Colonic mucosa (tissue), 4 donors: ENCODE results near the gene CEP89. TPM values are rescaled to one million over a fixed set of nuclear protein-coding genes. Genes with fewer than 3 reads are reported as not detected.
"Not testable (repeated sequence)": the region's sequence is repeated elsewhere in the genome, so short reads cannot be mapped to it uniquely, and the experiment has no call there.

Experiments
- DNase-seq: peaks from one replicate; pipeline ENCODE4 v3.0.0-alpha.2; 2020
- H3K27ac ChIP-seq: fragments of 200-600 bp; one replicate; pipeline ENCODE4 v1.8.0; 2021
- H3K27me3 ChIP-seq: fragments of 200-600 bp; one replicate; pipeline ENCODE4 v1.8.0; 2021
- H3K36me3 ChIP-seq: fragments of 200-600 bp; one replicate; pipeline ENCODE4 v1.8.0; 2021
- H3K4me1 ChIP-seq: fragments of 200-600 bp; one replicate; pipeline ENCODE4 v1.8.0; 2021; ENCODE audit warnings: mild to moderate bottlenecking
- H3K4me3 ChIP-seq: fragments of 200-600 bp; one replicate; pipeline ENCODE4 v1.8.0; 2021
- H3K9ac ChIP-seq, 2 donors: one replicate each; pipeline ENCODE4 v1.7.0; 2013; ENCODE audit warnings: control low read depth in 2 of 2, low read depth in 2 of 2, low read length in 2 of 2
- H3K9me3 ChIP-seq: fragments of 200-600 bp; one replicate; pipeline ENCODE4 v1.8.0; 2021
- CTCF ChIP-seq: fragments of 200-600 bp; IDR thresholded peaks from one replicate; pipeline ENCODE4 v1.8.0; 2022; ENCODE audit warnings: antibody characterized with exemption, mild to moderate bottlenecking
- intact Hi-C: fragments of 100-400 bp; cut with DNase I; formaldehyde crosslinking; loops from one replicate; pipeline ENCODE4 v1.14.1; 2022
- total RNA-seq, 2 donors: library from RNA; stranded (reverse); fragmentation: NEBNext Ultra II Directional in 1 of 2; extraction: Animal tissue kit (Norgen Biotek cat#: 25700) in 1 of 2; gene quantifications; one replicate each; pipeline ENCODE4 v1.2.1, GENCODE V29; 2021
- donor health status: healthy.
- donor health status: DM: no; HTN: no; CAD: no.
- donor health status: DM: no; HTN: no; CAD: no.

Gene CEP89
- 10 to 100 TPM; 15.3 to 16.6 TPM for total RNA-seq

- no peaks in the 10 kb centered on the region for H3K36me3 ChIP-seq
- H3K27me3 ChIP-seq: no peaks in the 10 kb centered on the region
- DNase-seq: peak; percentile 99
- H3K4me1 ChIP-seq: peaks cover 3% of the 10 kb centered on the region
- peak within 1 kb of the TSS; percentile 71 for H3K4me3 ChIP-seq
- intact Hi-C loops: no loop called here
- no peaks in the 10 kb centered on the region for H3K9me3 ChIP-seq
- H3K9ac ChIP-seq: peak within 1 kb of the TSS; percentile 72 to 89
- peak within 1 kb of the TSS; percentile 40 for H3K27ac ChIP-seq
- no peak for TF ChIP-seq CTCF
Measured at GRCh38 chr19:32971715-32972540, at the start of gene CEP89, which contains the start of gene FAAP24. TSS of gene CEP89 (minus strand) at chr19:32971958. CDS start at chr19:32971874, 84 bp downstream. TSS of gene FAAP24 (plus strand) at chr19:32972242. CDS start at chr19:32973197, 955 bp downstream.

DNA sequence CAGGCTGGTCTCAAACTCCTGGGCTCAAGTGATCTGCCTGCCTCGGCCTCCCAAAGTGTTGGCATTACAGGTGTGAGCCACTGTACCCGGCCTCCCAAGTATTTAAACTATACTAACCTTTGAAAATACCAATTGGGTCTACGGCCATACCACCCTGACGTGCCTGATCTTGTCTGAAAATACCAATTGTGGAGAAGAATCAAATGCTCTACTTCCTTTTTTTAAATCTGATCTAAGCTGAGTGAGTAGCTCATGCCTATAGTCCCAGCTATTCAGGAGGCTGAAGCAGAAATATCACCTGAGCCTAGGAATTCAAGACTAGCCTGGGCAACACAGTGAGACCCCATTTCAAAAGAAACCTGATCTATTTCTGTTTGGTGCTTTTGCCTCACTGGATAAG, 39.1 kb upstream of the CEP89 start:
- H3K27me3 ChIP-seq, H3K4me3 ChIP-seq, H3K4me1 ChIP-seq, H3K36me3 ChIP-seq, H3K27ac ChIP-seq, H3K9me3 ChIP-seq, H3K9ac ChIP-seq, intact Hi-C loops, DNase-seq: not testable (repeated sequence)

DNA sequence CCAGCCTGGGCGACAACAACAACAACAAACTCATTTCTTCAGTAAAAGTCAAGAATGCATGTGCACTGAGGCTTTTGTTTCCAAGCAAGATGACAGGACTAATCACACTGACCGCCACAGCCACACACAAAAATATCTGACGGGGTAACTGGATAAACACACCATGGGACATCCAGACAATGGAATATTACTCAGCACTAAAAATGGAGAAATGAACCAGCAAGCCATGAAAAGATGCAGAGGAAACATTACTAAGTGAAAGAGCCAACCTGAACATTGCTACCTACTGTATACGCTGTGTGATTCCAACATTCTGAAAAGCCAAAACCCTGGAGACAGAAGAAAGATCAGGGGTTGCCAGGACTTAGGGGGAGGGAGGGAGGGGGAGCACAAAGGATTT, 37.0 kb upstream of the CEP89 start:
- TF ChIP-seq CTCF: no peak
- Histone ChIP-seq H3K36me3 (peaks cover 7% of the 10 kb centered on the region), H3K9me3 (no peaks in the 10 kb centered on the region), H3K4me3 (no peak overlapping the region), H3K4me1 (no peaks in the 10 kb centered on the region), H3K27me3 (no peaks in the 10 kb centered on the region), H3K9ac (no peak overlapping the region), H3K27ac (no peak overlapping the region)
- DNase-seq: no peak
- intact Hi-C loops: no loop called here

DNA sequence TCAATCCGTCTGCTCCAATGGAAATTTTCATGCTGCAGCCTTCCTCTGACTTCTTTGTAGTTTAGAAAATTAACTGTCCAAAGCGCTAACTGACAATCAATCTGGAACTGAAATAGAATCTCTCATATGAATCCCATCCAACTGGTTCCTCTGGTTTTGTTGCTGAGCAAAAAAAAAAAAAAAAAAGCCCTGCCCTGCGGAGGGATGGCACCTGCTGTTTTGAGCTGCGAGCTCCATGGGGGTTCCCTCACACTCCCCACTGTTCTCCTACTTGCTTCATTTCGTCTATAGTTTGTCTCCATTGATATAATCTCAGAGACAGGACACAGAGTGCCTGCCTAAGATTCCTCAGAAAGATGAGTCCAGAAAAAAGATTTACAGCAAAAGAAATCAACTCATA, 33.7 kb upstream of the CEP89 start:
- H3K4me3 ChIP-seq: no peak overlapping the region
- TF ChIP-seq CTCF: no peak

GRCh38 chr19:33003424-33004024, 31.8 kb upstream of the CEP89 start:
- H3K27ac ChIP-seq, H3K4me3 ChIP-seq, H3K36me3 ChIP-seq, intact Hi-C loops, H3K27me3 ChIP-seq, H3K9ac ChIP-seq, H3K9me3 ChIP-seq, DNase-seq, H3K4me1 ChIP-seq: not testable (repeated sequence)

More for the DNA sequence above, 33.7 kb upstream of the CEP89 start:
- intact Hi-C loops: no loop called here
- Histone ChIP-seq H3K9ac (no peak overlapping the region), H3K36me3 (no peaks in the 10 kb centered on the region), H3K27ac (no peak overlapping the region), H3K4me1 (no peaks in the 10 kb centered on the region), H3K9me3 (no peaks in the 10 kb centered on the region), H3K27me3 (no peaks in the 10 kb centered on the region)
- DNase-seq: no peak

- DNase-seq, H3K36me3 ChIP-seq, H3K9ac ChIP-seq, H3K27ac ChIP-seq, H3K27me3 ChIP-seq, intact Hi-C loops, H3K4me3 ChIP-seq, H3K4me1 ChIP-seq, H3K9me3 ChIP-seq: not testable (repeated sequence)
Measured at GRCh38 chr19:33002126-33002865, 30.5 kb upstream of the CEP89 start.
